BLaER1 treated with 17β-estradiol and CSF1 and Interleukin-3, amounts not matched to agents 10 nM and 100 nM (cell line): ENCODE results near the gene ATP5F1D.
A peak's percentile ranks its signal among the peaks of the same experiment; 100 is the strongest.

Source experiments
- H3K27ac ChIP-seq, 11 experiments: shearing (Covaris generic); formaldehyde crosslinking; 2 replicates each; pipeline ENCODE4 v1.8.1; 2022
- H3K27me3 ChIP-seq, 11 experiments: shearing (Covaris generic); formaldehyde crosslinking; 2 replicates each; pipeline ENCODE4 v1.8.1; 2022
- H3K36me3 ChIP-seq, 11 experiments: shearing (Covaris generic); formaldehyde crosslinking; 2 replicates each; pipeline ENCODE4 v1.8.1; 2022
- H3K4me1 ChIP-seq, 10 experiments: shearing (Covaris generic); formaldehyde crosslinking; 2 replicates each; pipeline ENCODE4 v1.8.1; 2022
- H3K4me2 ChIP-seq, 11 experiments: shearing (Covaris generic); formaldehyde crosslinking; 2 replicates each; pipeline ENCODE4 v1.8.1; 2022
- H3K4me3 ChIP-seq, 10 experiments: shearing (Covaris generic); formaldehyde crosslinking; 2 replicates each; pipeline ENCODE4 v1.8.1; 2022
- H3K9ac ChIP-seq, 11 experiments: shearing (Covaris generic); formaldehyde crosslinking; 2 replicates each; pipeline ENCODE4 v1.8.1; 2022
- H3K9me3 ChIP-seq, 11 experiments: shearing (Covaris generic); formaldehyde crosslinking; replicated peaks in 1 of 11; 2 replicates each; pipeline ENCODE4 v1.8.1; 2022
- H4K20me1 ChIP-seq, 11 experiments: shearing (Covaris generic); formaldehyde crosslinking; 2 replicates each; pipeline ENCODE4 v1.8.1; 2022
- Cebpa-rat ChIP-seq, 11 experiments: shearing (Covaris generic); IDR thresholded peaks; 2 replicates each; pipeline ENCODE4 v1.8.1; 2022

The ATP5F1D gene

GRCh38 chr19:1211494-1212234, 29.9 kb upstream of the ATP5F1D start:
- H3K9ac ChIP-seq, result peak overlapping the region; percentile 28 to 68 (median 54); a peak in 19 of 22 replicates
- no peaks in the 10 kb centered on the region for H3K9me3 ChIP-seq
- H3K27me3 ChIP-seq, result no peaks in the 10 kb centered on the region
- peaks cover 74 to 88% (median 82%) of the 10 kb centered on the region in 10 experiments for H3K4me1 ChIP-seq
- H3K27ac ChIP-seq, result peak overlapping the region; percentile 11 to 95 (median 49); a peak in 17 of 22 replicates
- no peak for TF ChIP-seq Cebpa-rat (IDR thresholded peaks at IDR 0.05)
- peak overlapping the region in 1 of 10 experiments; percentile 28; a peak in 2 of 20 replicates for H3K4me3 ChIP-seq
- H3K36me3 ChIP-seq, result peaks cover 20 to 72% (median 46%) of the 10 kb centered on the region in 11 experiments
- peaks cover 74 to 100% (median 95%) of the 10 kb centered on the region in 11 experiments for H4K20me1 ChIP-seq
- H3K4me2 ChIP-seq, result peak overlapping the region; percentile 57 to 100 (median 91)

- peaks cover 76 to 100% (median 95%) of the 10 kb centered on the region in 11 experiments for H4K20me1 ChIP-seq
- H3K27ac ChIP-seq, result peak overlapping the region; percentile 63 to 88 (median 82); a peak in 21 of 22 replicates
- no peak for TF ChIP-seq Cebpa-rat (IDR thresholded peaks at IDR 0.05)
- peak overlapping the region; percentile 84 to 100 (median 92) for H3K4me2 ChIP-seq
- no peaks in the 10 kb centered on the region for H3K9me3 ChIP-seq
- H3K27me3 ChIP-seq, result no peaks in the 10 kb centered on the region
- peaks cover 26 to 82% (median 57%) of the 10 kb centered on the region in 11 experiments for H3K36me3 ChIP-seq
- peaks cover 69 to 100% (median 87%) of the 10 kb centered on the region in 10 experiments for H3K4me1 ChIP-seq
- peak overlapping the region; percentile 68 to 85 (median 78) for H3K9ac ChIP-seq
- peak overlapping the region in 9 of 10 experiments; percentile 12 to 59 (median 42); a peak in 16 of 20 replicates for H3K4me3 ChIP-seq
Measured at GRCh38 chr19:1213391-1214286, 27.9 kb upstream of the ATP5F1D start.

GRCh38 chr19:1214299-1214861, 27.2 kb upstream of the ATP5F1D start:
- H3K4me3 ChIP-seq, result peak overlapping the region in 2 of 10 experiments; percentile 23 to 56; a peak in 4 of 20 replicates
- no peaks in the 10 kb centered on the region for H3K9me3 ChIP-seq
- peaks cover 61 to 97% (median 81%) of the 10 kb centered on the region in 10 experiments for H3K4me1 ChIP-seq
- H3K9ac ChIP-seq, result peak overlapping the region; percentile 68 to 85 (median 78)
- peak overlapping the region; percentile 84 to 100 (median 92) for H3K4me2 ChIP-seq
- no peak for TF ChIP-seq Cebpa-rat (IDR thresholded peaks at IDR 0.05)
- H3K27me3 ChIP-seq, result no peaks in the 10 kb centered on the region
- peaks cover 73 to 100% (median 93%) of the 10 kb centered on the region in 11 experiments for H4K20me1 ChIP-seq
- H3K36me3 ChIP-seq, result peaks cover 26 to 77% (median 59%) of the 10 kb centered on the region in 11 experiments
- H3K27ac ChIP-seq, result peak overlapping the region; percentile 63 to 88 (median 82)

- no peaks in the 10 kb centered on the region for H3K9me3 ChIP-seq
- H3K27me3 ChIP-seq, result no peaks in the 10 kb centered on the region
- H4K20me1 ChIP-seq, result peaks cover 71 to 100% (median 91%) of the 10 kb centered on the region in 11 experiments
- H3K36me3 ChIP-seq, result peaks cover 25 to 77% (median 58%) of the 10 kb centered on the region in 11 experiments
- H3K9ac ChIP-seq, result peak overlapping the region; percentile 68 to 85 (median 78); a peak in 21 of 22 replicates
- peak overlapping the region; percentile 63 to 88 (median 82); a peak in 20 of 22 replicates for H3K27ac ChIP-seq
- no peak for TF ChIP-seq Cebpa-rat (IDR thresholded peaks at IDR 0.05)
- peak overlapping the region in 10 of 11 experiments; percentile 84 to 100 (median 94); a peak in 19 of 22 replicates for H3K4me2 ChIP-seq
- peaks cover 54 to 90% (median 74%) of the 10 kb centered on the region in 10 experiments for H3K4me1 ChIP-seq
- H3K4me3 ChIP-seq, result peak overlapping the region in 1 of 10 experiments; percentile 56; a peak in 1 of 20 replicates
Measured at GRCh38 chr19:1214862-1215731, 26.5 kb upstream of the ATP5F1D start.

GRCh38 chr19:1216756-1217155, 24.8 kb upstream of the ATP5F1D start:
- H4K20me1 ChIP-seq, result peaks cover 77 to 100% (median 91%) of the 10 kb centered on the region in 11 experiments
- H3K4me2 ChIP-seq, result peak overlapping the region in 2 of 11 experiments; percentile 48 to 87; a peak in 3 of 22 replicates
- H3K4me1 ChIP-seq, result peaks cover 39 to 77% (median 59%) of the 10 kb centered on the region in 10 experiments
- no peak overlapping the region for H3K4me3 ChIP-seq
- peak overlapping the region in 9 of 11 experiments; percentile 11 to 79 (median 28); a peak in 7 of 22 replicates for H3K9ac ChIP-seq
- peaks cover 36 to 77% (median 59%) of the 10 kb centered on the region in 11 experiments for H3K36me3 ChIP-seq
- H3K27me3 ChIP-seq, result no peaks in the 10 kb centered on the region
- 0 out of 22 replicates have a peak overlapping the region, but pooled peaks of 1 of the 11 experiments have one; percentile 26 for H3K27ac ChIP-seq
- no peaks in the 10 kb centered on the region for H3K9me3 ChIP-seq
- no peak for TF ChIP-seq Cebpa-rat (IDR thresholded peaks at IDR 0.05)

GRCh38 chr19:1217366-1217765, 24.2 kb upstream of the ATP5F1D start:
- Histone ChIP-seq H3K27me3 (no peaks in the 10 kb centered on the region), H3K27ac (peak overlapping the region in 2 of 11 experiments; percentile 13 to 26; a peak in 1 of 22 replicates), H3K9me3 (no peaks in the 10 kb centered on the region), H3K4me2 (peak overlapping the region in 3 of 11 experiments; percentile 10 to 87 (median 48); a peak in 1 of 22 replicates), H3K4me1 (peaks cover 37 to 77% (median 57%) of the 10 kb centered on the region in 10 experiments), H3K9ac (peak overlapping the region in 8 of 11 experiments; percentile 5 to 79 (median 34); a peak in 7 of 22 replicates), H4K20me1 (peaks cover 77 to 100% (median 91%) of the 10 kb centered on the region in 11 experiments), H3K36me3 (peaks cover 36 to 77% (median 59%) of the 10 kb centered on the region in 11 experiments), H3K4me3 (no peak overlapping the region)
- TF ChIP-seq Cebpa-rat (IDR thresholded peaks at IDR 0.05), result no peak

- no peaks in the 10 kb centered on the region for H3K9me3 ChIP-seq
- H3K27ac ChIP-seq, result peak overlapping the region in 5 of 11 experiments; percentile 16 to 34 (median 23); a peak in 8 of 22 replicates
- TF ChIP-seq Cebpa-rat (IDR thresholded peaks at IDR 0.05), result no peak
- peaks cover 93 to 100% (median 97%) of the 10 kb centered on the region in 11 experiments for H4K20me1 ChIP-seq
- H3K9ac ChIP-seq, result peak overlapping the region in 10 of 11 experiments; percentile 3 to 48 (median 33); a peak in 12 of 22 replicates
- no peaks in the 10 kb centered on the region for H3K27me3 ChIP-seq
- peaks cover 50 to 89% (median 69%) of the 10 kb centered on the region in 11 experiments for H3K36me3 ChIP-seq
- H3K4me3 ChIP-seq, result no peak overlapping the region
- H3K4me2 ChIP-seq, result no peak overlapping the region
- peaks cover 28 to 70% (median 47%) of the 10 kb centered on the region in 10 experiments for H3K4me1 ChIP-seq
Measured at GRCh38 chr19:1218751-1219567, 22.6 kb upstream of the ATP5F1D start.
